ENCODE measurements around the gene SLC22A9.
A peak's percentile ranks its signal among the peaks of the same experiment; 100 is the strongest.

The SLC22A9 gene

GRCh38 chr11:63445720-63446119, 76.1 kb downstream of the SLC22A9 start:
- peak; percentile 32 for DNase-seq

- DNase-seq = no peak
Observed at GRCh38 chr11:63448646-63449045, 79.1 kb downstream of the SLC22A9 start.

- no peak for DNase-seq
Observed at GRCh38 chr11:63459586-63459985, 90.0 kb downstream of the SLC22A9 start.

All from MV-4-11 (cell line).